ENCODE results near the gene RBM3.

RBM3 gene

GRCh38 chrX:48611703-48612102 is 37.4 kb downstream of the RBM3 start:
- H3K79me2 ChIP-seq = no peaks in the 10 kb centered on the region
- no peak overlapping the region for H2AFZ ChIP-seq
- H3K4me3 ChIP-seq (ENCODE audit: low read depth, low read length) = no peak overlapping the region
- H3K36me3 ChIP-seq (ENCODE audit: control insufficient read depth, insufficient read depth, low read length) = no peaks in the 10 kb centered on the region
- no peak overlapping the region for H3K4me2 ChIP-seq (ENCODE audit: low read length)
- TF ChIP-seq CTCF (IDR thresholded peaks at IDR 0.05) = no peak
- no peaks in the 10 kb centered on the region for H3K9me3 ChIP-seq (ENCODE audit: control insufficient read depth, low read length)
- no peaks in the 10 kb centered on the region for H3K4me1 ChIP-seq
- H3K27me3 ChIP-seq (ENCODE audit: control insufficient read depth, insufficient read depth, low read length) = no peaks in the 10 kb centered on the region
- no peak overlapping the region for H3K27ac ChIP-seq
- H3K9ac ChIP-seq = no peak overlapping the region

- H3K36me3 ChIP-seq (ENCODE audit: control insufficient read depth, insufficient read depth, low read length) = no peaks in the 10 kb centered on the region
- H3K27me3 ChIP-seq (ENCODE audit: control insufficient read depth, insufficient read depth, low read length) = no peaks in the 10 kb centered on the region
- no peak overlapping the region for H3K27ac ChIP-seq
- H3K9me3 ChIP-seq (ENCODE audit: control insufficient read depth, low read length) = no peaks in the 10 kb centered on the region
- no peak overlapping the region for H3K4me3 ChIP-seq (ENCODE audit: low read depth, low read length)
- H2AFZ ChIP-seq = no peak overlapping the region
- no peak overlapping the region for H3K4me2 ChIP-seq (ENCODE audit: low read length)
- no peak for TF ChIP-seq CTCF (IDR thresholded peaks at IDR 0.05)
- no peak overlapping the region for H3K9ac ChIP-seq
- H3K4me1 ChIP-seq = no peaks in the 10 kb centered on the region
- H3K79me2 ChIP-seq = no peaks in the 10 kb centered on the region
Measured at GRCh38 chrX:48613502-48614160, 39.3 kb downstream of the RBM3 start.

GRCh38 chrX:48616576-48616975 is 42.3 kb downstream of the RBM3 start:
- H3K27ac ChIP-seq = no peak overlapping the region
- TF ChIP-seq CTCF (IDR thresholded peaks at IDR 0.05) = no peak
- no peak overlapping the region for H3K4me3 ChIP-seq (ENCODE audit: low read depth, low read length)
- no peaks in the 10 kb centered on the region for H3K27me3 ChIP-seq (ENCODE audit: control insufficient read depth, insufficient read depth, low read length)
- H3K4me2 ChIP-seq (ENCODE audit: low read length) = no peak overlapping the region
- H3K4me1 ChIP-seq = no peaks in the 10 kb centered on the region
- no peak overlapping the region for H3K9ac ChIP-seq
- no peak overlapping the region for H2AFZ ChIP-seq
- H3K9me3 ChIP-seq (ENCODE audit: control insufficient read depth, low read length) = no peaks in the 10 kb centered on the region
- H3K36me3 ChIP-seq (ENCODE audit: control insufficient read depth, insufficient read depth, low read length) = no peaks in the 10 kb centered on the region
- no peaks in the 10 kb centered on the region for H3K79me2 ChIP-seq

GRCh38 chrX:48617542-48618340 is 43.5 kb downstream of the RBM3 start:
- no peak overlapping the region for H2AFZ ChIP-seq

More at GRCh38 chrX:48617542-48618340, 43.5 kb downstream of the RBM3 start:
- Histone ChIP-seq H3K36me3 (ENCODE audit: control insufficient read depth, insufficient read depth, low read length) (no peaks in the 10 kb centered on the region), H3K4me2 (ENCODE audit: low read length) (no peak overlapping the region), H3K27ac (no peak overlapping the region), H3K27me3 (ENCODE audit: control insufficient read depth, insufficient read depth, low read length) (no peaks in the 10 kb centered on the region), H3K9me3 (ENCODE audit: control insufficient read depth, low read length) (no peaks in the 10 kb centered on the region), H3K79me2 (no peaks in the 10 kb centered on the region), H3K4me3 (ENCODE audit: low read depth, low read length) (no peak overlapping the region), H3K4me1 (no peaks in the 10 kb centered on the region), H3K9ac (no peak overlapping the region)
- no peak for TF ChIP-seq CTCF (IDR thresholded peaks at IDR 0.05)

Data from parathyroid adenoma (tissue), 2 donors.